GM12801 (cell line): Measurements from ENCODE around the gene EXD3.

Experiments used
- CTCF ChIP-seq: IDR thresholded peaks from one replicate; pipeline ENCODE4 v1.5.1; 2011; ENCODE audit warnings: control low read depth; ENCODE audit not compliant: insufficient read length; ENCODE audit errors: extremely low read depth

Gene EXD3

GRCh38 chr9:137369911-137370764 lies 52.8 kb downstream of the EXD3 start:
- TF ChIP-seq CTCF: no peak

GRCh38 chr9:137369061-137369787 lies 53.7 kb downstream of the EXD3 start:
- no peak for TF ChIP-seq CTCF

- TF ChIP-seq CTCF: no peak
These were observed 54.4 kb downstream of the EXD3 start for GRCh38 chr9:137368431-137369035.

- no peak for TF ChIP-seq CTCF
These were observed 55.2 kb downstream of the EXD3 start for GRCh38 chr9:137367506-137368430.

- TF ChIP-seq CTCF: no peak
These were observed 56.0 kb downstream of the EXD3 start for GRCh38 chr9:137366891-137367381.

- no peak for TF ChIP-seq CTCF
These were observed 56.5 kb downstream of the EXD3 start for GRCh38 chr9:137366445-137366810.
